Middle frontal gyrus (tissue), 1 donor: ENCODE data around the gene RRM2.
"Not testable (repeated sequence)": the region's sequence is repeated elsewhere in the genome, so short reads cannot be mapped to it uniquely, and the experiment has no call there.

Experiments
- DNase-seq: peaks from one replicate; pipeline ENCODE4 v3.0.0-alpha.2; 2015; ENCODE audit warnings: low spot score; ENCODE audit errors: extremely low spot score

RRM2 gene

GRCh38 chr2:10132043-10132575, 9.6 kb downstream of the RRM2 start:
- DNase-seq = no peak

- no peak for DNase-seq
These were observed 10.1 kb downstream of the RRM2 start for GRCh38 chr2:10132596-10132995.

DNA sequence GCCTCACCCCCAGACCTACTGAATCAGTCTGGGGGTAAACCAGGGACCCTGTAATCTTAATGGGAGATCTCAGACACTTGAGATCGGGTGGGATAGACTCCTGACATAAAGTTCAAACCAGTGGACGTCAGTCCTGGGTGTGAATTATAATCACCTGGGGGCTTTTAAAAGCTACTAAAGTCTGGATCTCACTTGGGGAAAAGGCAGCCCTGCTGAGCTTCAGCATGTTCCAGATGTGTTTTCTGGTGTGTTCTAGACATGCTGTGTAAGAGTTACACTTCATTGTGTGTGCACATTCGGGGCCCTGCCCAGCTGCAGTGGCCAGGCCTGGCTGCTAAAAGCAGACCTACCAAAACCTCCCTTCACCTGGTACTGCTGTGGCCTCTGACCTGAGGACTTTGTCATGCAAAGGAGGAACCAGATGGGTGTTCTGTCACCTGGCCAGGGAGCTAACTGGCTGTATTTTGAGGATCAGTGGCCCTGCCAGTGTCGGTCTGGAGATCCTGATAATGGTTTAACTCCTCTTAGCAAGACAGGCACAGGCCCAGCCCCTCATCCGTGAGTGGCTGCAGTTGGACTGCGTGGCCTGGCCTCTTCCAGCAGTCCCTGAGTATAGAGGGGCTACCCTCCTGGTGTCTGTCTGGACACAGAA, 10.6 kb downstream of the RRM2 start:
- no peak for DNase-seq

DNA sequence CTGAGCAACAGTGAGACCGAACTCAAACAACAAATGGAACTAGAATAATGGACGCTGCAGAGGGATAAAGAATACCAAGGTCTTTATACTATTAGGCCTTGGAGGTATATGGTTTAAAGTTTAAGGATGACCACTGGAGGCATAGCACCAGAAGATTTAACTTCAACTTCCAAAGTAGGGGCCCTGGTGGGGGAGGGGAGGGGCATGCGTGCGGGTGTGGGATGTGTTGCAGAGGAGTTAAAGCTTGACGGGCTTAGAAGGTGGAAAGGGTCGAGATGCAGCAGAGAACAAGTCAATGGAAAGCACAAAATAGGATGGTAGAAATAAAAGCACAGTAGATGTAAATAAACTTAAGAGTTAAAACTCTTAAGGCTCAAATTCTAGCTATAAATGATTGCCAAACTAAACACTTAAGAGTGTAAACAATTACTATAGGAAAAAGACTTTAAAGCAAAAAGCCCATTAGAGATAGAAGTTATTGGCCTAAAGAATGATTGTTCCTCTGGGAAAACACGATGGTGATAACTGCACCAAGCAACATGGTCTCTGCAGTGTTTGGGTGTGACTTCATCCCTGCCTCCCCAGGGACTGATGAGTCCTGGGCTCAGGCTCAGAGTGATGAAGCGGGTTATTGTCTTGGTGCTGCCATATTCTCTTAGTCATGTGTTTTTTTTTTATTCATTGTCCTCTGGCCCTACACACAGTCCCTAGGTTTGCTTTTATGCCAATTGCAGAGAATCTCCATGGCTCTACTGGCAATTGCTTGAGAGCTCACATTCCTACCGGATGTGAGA, 13.0 kb downstream of the RRM2 start:
- DNase-seq = no peak

- DNase-seq = no peak
These were observed 13.8 kb downstream of the RRM2 start for GRCh38 chr2:10136101-10136934.

DNA sequence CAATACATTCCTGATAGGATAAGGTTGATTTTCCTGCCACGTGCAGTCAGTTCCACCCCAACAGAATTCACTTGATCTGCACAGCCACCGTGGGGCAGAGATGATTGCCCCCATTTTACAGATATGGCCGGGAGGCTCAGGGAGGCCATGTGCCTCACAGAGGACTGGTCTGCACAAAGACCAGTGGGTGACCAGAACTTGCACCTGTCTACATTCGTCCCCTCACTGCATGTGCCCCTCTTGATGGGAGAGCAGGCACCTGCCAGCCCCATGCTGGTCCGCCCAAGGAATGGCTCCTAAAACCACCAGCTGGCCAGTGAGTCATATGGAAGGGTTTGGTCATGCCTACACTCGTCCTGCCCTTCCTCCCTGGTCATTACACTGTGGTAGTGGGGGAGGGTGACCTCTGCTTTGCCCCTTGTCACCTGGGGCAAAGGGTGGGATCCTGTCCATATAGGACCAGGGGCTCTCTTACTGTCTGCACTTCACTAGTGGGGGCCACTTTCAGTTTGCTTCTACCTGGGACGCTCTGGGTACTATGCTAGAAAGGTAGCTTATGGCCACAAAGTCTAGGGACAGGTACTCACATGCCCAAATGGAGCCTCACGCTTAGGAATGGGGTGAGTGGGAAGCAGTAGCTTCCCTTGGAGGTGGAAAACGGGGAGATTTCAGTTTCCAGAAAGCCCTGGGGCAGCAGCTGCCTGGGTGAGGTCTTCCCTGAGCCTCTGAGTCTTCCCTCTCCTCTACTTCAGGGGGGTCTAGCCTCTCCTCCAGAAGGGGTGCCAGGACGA, 14.7 kb downstream of the RRM2 start:
- no peak for DNase-seq

DNA sequence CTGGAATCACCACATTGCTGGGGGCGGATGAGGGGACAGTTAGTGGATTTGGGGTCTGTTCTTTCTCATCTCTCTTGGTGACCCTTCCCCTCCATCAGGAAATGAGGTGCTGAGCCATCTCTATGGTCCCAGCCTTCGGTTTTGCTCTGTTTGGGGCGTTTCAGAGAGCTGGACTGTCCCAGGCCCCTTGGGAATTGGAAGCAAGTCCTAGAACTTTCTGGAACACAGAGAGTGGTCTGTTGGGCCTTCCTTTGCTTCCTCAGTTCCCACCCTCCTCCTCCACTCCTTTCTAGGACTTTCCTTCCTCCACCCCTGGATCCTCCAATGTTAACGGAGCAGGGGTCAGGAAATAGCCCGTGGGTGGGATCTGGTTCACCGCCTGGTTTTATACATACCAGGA, 17.0 kb downstream of the RRM2 start:
- DNase-seq = no peak

- DNase-seq = no peak
These were observed 18.5 kb downstream of the RRM2 start for GRCh38 chr2:10140841-10141610.

GRCh38 chr2:10141736-10142639, 19.4 kb downstream of the RRM2 start:
- DNase-seq = no peak

- DNase-seq = no peak
These were observed 20.1 kb downstream of the RRM2 start for GRCh38 chr2:10142640-10142965.

DNA sequence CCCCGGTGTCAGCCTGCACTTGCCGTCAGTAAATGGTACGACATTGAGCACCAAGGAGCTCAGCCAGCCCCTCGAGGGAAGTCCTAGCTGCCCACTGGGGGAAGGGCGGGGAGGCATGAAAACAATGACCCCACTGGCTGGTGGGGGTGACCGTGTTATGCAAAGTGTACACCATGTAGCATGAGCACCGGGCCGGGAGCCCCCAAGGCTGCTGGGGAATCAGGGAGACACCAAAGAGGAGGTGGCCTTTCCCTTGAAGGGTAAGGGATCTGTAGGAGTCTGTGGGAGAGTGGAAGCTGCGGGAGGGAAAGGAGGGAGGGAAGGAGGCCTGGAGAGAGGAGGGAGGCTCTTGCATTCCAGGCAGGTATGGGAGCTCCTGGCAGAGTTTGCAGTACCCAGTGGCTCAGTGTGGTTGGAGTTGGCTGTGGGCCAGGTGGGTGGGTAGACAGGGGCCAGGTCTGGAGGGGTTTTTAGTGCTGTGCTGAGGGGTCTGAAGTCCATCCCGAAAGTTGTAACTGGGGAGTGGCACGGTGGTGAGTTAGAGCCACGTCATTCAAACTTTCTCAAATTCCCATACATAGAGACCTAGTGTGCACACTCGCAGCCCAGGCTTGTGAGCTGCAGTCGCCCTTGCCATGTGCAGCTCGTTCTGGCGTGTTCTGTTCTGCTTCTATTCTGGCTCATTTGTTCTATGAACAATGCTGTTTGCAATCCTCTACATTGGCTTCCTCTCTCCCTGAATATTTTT, 22.4 kb downstream of the RRM2 start:
- no peak for DNase-seq

GRCh38 chr2:10145519-10146357, 23.2 kb downstream of the RRM2 start:
- DNase-seq = no peak

- DNase-seq = no peak
These were observed 23.9 kb downstream of the RRM2 start for GRCh38 chr2:10146366-10147005.

DNA sequence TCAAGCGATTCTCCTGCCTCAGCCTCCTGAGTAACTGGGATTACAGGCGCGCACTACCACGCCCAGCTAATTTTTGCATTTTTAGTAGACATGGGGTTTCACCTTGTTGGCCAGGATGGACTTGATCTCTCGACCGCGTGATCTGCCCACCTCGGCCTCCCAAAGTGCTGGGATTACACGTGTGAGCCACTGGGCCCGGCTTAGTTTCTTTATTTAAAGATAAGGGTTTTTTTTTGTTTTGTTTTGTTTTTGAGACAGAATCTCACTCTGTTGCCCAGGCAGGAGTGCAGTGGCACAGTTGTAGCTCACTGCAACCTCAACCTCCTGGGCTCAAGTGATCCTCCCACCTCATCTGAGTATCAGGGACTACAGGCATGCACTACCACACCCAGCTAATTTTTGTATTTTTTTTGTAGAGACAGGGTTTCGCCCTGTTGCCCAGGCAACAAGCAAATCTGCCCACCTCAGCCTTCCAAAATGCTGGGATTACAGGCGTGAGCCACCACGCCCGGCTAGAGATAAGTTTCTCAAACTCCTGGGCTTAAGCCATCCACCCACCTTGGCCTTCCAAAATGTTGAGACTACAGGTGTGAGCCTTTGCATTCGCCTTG, 24.6 kb downstream of the RRM2 start:
- not testable (repeated sequence) for DNase-seq

GRCh38 chr2:10148268-10148667, 25.7 kb downstream of the RRM2 start:
- no peak for DNase-seq

DNA sequence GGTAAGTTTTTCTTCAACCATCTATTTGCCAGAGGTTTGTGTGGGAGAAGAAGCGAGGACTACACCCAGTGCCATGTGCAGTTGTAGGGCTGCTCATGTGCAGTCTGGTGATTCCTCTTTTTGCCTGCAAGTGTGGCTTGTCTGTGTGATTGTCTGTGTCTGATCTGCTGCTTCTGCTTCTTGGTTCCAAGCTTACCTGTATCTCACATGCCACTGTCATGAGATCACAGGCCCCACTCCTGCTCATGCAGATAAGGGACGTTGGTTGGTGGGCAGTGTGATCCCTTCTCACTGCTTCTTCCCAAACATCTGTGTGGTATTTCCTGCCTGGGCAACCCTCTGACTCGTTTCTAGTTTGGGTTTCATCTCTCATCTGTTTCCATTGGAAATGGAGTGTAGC, 27.1 kb downstream of the RRM2 start:
- DNase-seq = no peak

DNA sequence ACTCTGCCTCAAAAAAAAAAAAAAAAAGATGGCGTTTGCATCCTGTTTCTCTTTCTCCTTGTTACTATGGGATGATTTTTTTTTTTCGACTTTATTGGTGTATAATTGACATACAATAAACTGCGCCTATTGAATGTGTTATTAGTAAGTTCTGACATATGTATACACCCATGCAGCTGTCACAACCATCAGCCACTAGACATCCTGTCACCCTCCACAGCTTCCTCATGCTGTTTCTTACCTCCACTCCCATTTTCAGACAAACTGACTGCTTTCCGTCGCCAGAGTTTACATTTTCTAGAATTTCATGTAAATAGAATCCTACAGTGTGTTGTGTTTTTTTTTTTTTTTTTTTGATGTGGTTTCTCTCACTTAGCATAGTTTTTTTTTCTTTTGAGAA, 27.9 kb downstream of the RRM2 start:
- DNase-seq = no peak
